CD4-positive, alpha-beta T cell (primary cell): Measurements from ENCODE around the gene ABHD5. TPM values are rescaled to one million over a fixed set of nuclear protein-coding genes. Genes with fewer than 3 reads are reported as not detected.

Experiments
- ATAC-seq: fragments of 200-7000 bp; cut with Tn5 transposase; one replicate; pipeline ENCODE4 v1.10.0; 2022; ENCODE audit warnings: mild to moderate bottlenecking; ENCODE audit not compliant: poor library complexity
- CTCF ChIA-PET: fragments of 350-600 bp; sonication (Branson Sonifier 250); formaldehyde crosslinking; loops from one replicate; lab custom pipeline; 2021; ENCODE audit warnings: antibody characterized with exemption, inconsistent platforms; lab: Charles Lee
- POLR2A ChIA-PET: fragments of 350-600 bp; sonication (Branson Sonifier 250); formaldehyde crosslinking; loops from one replicate; lab custom pipeline; 2021; ENCODE audit warnings: antibody characterized with exemption, inconsistent platforms; lab: Charles Lee
- DNase-seq, 14 experiments: peaks; one replicate each; pipeline ENCODE4 v3.0.0-alpha.2; 2013 to 2020; ENCODE audit warnings: mixed read lengths in 2 of 14
- H3K27ac ChIP-seq, 2 donors: one replicate each; pipeline versions ENCODE4 v1.5.1 to v1.7.0; 2013; ENCODE audit warnings: low read length in 2 of 2, low read depth in 1 of 2, mild to moderate bottlenecking in 1 of 2
- H3K27me3 ChIP-seq, 2 experiments: 1 replicate in 1 of 2; 2 replicates in 1 of 2; pipeline versions ENCODE4 v1.6.1 to v1.7.0; 2013; ENCODE audit warnings: low read length in 2 of 2, control low read depth in 1 of 2, mild to moderate bottlenecking in 1 of 2, moderate library complexity in 1 of 2; ENCODE audit not compliant: insufficient read depth in 2 of 2, control insufficient read depth in 1 of 2
- H3K36me3 ChIP-seq: one replicate; pipeline ENCODE4 v1.6.1; 2013; ENCODE audit warnings: low read length, control low read depth; ENCODE audit not compliant: insufficient read depth
- H3K4me1 ChIP-seq: one replicate; pipeline ENCODE4 v1.6.1; 2013; ENCODE audit warnings: low read length, control low read depth; ENCODE audit not compliant: insufficient read depth
- H3K4me3 ChIP-seq: one replicate; pipeline ENCODE4 v1.5.1; 2013; ENCODE audit warnings: mild to moderate bottlenecking, low read length, moderate library complexity
- H3K9me3 ChIP-seq, 2 experiments: 1 replicate in 1 of 2; 2 replicates in 1 of 2; pipeline versions ENCODE4 v1.6.1 to v1.7.0; 2013; ENCODE audit warnings: low read length in 2 of 2, mild to moderate bottlenecking in 2 of 2, control low read depth in 1 of 2, moderate library complexity in 1 of 2; ENCODE audit not compliant: control insufficient read depth in 1 of 2, insufficient read depth in 1 of 2
- H3K27ac Mint-ChIP-seq: one replicate; pipeline ENCODE4 v1.8.0; 2020; ENCODE audit warnings: mixed read lengths
- H3K27me3 Mint-ChIP-seq: one replicate; pipeline ENCODE4 v1.8.0; 2021; ENCODE audit warnings: mixed read lengths
- H3K36me3 Mint-ChIP-seq: one replicate; pipeline ENCODE4 v1.8.0; 2021; ENCODE audit warnings: low read depth, mixed read lengths
- H3K4me1 Mint-ChIP-seq: one replicate; pipeline ENCODE4 v1.8.0; 2021; ENCODE audit warnings: low read depth, mixed read lengths
- H3K4me3 Mint-ChIP-seq: one replicate; pipeline ENCODE4 v1.8.0; 2020; ENCODE audit warnings: mild to moderate bottlenecking, mixed read lengths
- H3K9me3 Mint-ChIP-seq: one replicate; pipeline ENCODE4 v1.8.0; 2020; ENCODE audit warnings: mixed read lengths
- intact Hi-C, 2 experiments: fragments of 100-400 bp; cut with DNase I in 1 of 2; cut with micrococcal nuclease in 1 of 2; formaldehyde crosslinking; loops; one replicate each; pipeline versions ENCODE4 v1.15.1 to v1.9.0; 2023 to 2025; cut with DNase I, micrococcal nuclease
- total RNA-seq, 174 experiments: library from RNA in 2 of 174; stranded (reverse) in 2 of 174; gene quantifications; one replicate each; pipeline ENCODE4 v1.2.3 and lab custom pipeline; 2021 to 2026
- TF ChIP-seq, protein P1 (sequence below): fragments of 200-600 bp; IDR thresholded peaks from one replicate; pipeline ENCODE4 v1.8.0; 2022; ENCODE audit warnings: antibody characterized with exemption, mild to moderate bottlenecking

ABHD5 gene
- total RNA-seq, 2 experiments from 2014 or later: 6.4 to 9.3 TPM

DNA sequence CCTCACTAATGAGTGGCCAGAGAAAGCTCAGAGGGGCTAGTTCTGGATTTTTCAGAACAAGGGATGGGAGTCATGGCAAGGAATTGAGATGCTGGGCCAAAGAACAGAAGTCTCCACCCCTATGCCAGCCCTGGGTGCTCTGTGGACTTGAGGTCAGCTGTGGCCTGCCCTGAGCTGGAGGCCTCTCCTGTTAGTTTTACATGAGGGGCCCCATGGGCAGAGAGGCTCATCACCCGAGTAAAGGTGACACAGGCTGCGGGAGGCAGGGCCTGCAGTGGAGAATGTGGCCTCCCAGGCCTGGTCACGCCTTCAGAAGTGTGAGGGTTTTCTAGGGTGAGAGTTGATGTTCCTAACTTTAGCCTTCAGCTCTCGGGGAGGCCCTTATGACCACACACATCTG is 44.9 kb downstream of the ABHD5 start:
- TF ChIP-seq, protein P1, sequence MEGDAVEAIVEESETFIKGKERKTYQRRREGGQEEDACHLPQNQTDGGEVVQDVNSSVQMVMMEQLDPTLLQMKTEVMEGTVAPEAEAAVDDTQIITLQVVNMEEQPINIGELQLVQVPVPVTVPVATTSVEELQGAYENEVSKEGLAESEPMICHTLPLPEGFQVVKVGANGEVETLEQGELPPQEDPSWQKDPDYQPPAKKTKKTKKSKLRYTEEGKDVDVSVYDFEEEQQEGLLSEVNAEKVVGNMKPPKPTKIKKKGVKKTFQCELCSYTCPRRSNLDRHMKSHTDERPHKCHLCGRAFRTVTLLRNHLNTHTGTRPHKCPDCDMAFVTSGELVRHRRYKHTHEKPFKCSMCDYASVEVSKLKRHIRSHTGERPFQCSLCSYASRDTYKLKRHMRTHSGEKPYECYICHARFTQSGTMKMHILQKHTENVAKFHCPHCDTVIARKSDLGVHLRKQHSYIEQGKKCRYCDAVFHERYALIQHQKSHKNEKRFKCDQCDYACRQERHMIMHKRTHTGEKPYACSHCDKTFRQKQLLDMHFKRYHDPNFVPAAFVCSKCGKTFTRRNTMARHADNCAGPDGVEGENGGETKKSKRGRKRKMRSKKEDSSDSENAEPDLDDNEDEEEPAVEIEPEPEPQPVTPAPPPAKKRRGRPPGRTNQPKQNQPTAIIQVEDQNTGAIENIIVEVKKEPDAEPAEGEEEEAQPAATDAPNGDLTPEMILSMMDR: no peak
- no peaks in the 10 kb centered on the region for H3K9me3 Mint-ChIP-seq
- H3K27ac Mint-ChIP-seq: no peak overlapping the region
- POLR2A ChIA-PET: no interaction called here
- H3K36me3 Mint-ChIP-seq: no peaks in the 10 kb centered on the region
- H3K36me3 ChIP-seq: no peaks in the 10 kb centered on the region
- CTCF ChIA-PET: no interaction called here
- H3K4me1 ChIP-seq: no peaks in the 10 kb centered on the region
- intact Hi-C loops: no loop called here
- H3K27me3 ChIP-seq: no peaks in the 10 kb centered on the region
- DNase-seq (no peak), ATAC-seq (no peak)
- no peak overlapping the region for H3K4me3 Mint-ChIP-seq
- no peak overlapping the region for H3K27ac ChIP-seq
- H3K9me3 ChIP-seq: no peaks in the 10 kb centered on the region
- H3K4me1 Mint-ChIP-seq: no peaks in the 10 kb centered on the region
- no peak overlapping the region for H3K4me3 ChIP-seq
- no peaks in the 10 kb centered on the region for H3K27me3 Mint-ChIP-seq

GRCh38 chr3:43736558-43737440 is 46.1 kb downstream of the ABHD5 start:
- ChIA-PET CTCF (no interaction called here), POLR2A (no interaction called here)
- H3K27ac ChIP-seq: no peak overlapping the region
- no peak for DNase-seq
- TF ChIP-seq, protein P1: no peak
- Mint-ChIP-seq H3K36me3 (no peaks in the 10 kb centered on the region), H3K4me1 (no peaks in the 10 kb centered on the region), H3K9me3 (no peaks in the 10 kb centered on the region), H3K27me3 (no peaks in the 10 kb centered on the region), H3K4me3 (no peak overlapping the region), H3K27ac (no peak overlapping the region)
- intact Hi-C loops: no loop called here
- H3K36me3 ChIP-seq: no peaks in the 10 kb centered on the region
- no peak overlapping the region for H3K4me3 ChIP-seq
- no peaks in the 10 kb centered on the region for H3K4me1 ChIP-seq
- no peaks in the 10 kb centered on the region for H3K27me3 ChIP-seq
- H3K9me3 ChIP-seq: no peaks in the 10 kb centered on the region
- no peak for ATAC-seq

- Histone ChIP-seq H3K27ac (no peak overlapping the region), H3K9me3 (no peaks in the 10 kb centered on the region), H3K27me3 (no peaks in the 10 kb centered on the region), H3K36me3 (no peaks in the 10 kb centered on the region), H3K4me1 (no peaks in the 10 kb centered on the region), H3K4me3 (no peak overlapping the region)
- Mint-ChIP-seq H3K27me3 (no peaks in the 10 kb centered on the region), H3K4me3 (no peak overlapping the region), H3K27ac (no peak overlapping the region), H3K4me1 (no peaks in the 10 kb centered on the region), H3K9me3 (no peaks in the 10 kb centered on the region), H3K36me3 (no peaks in the 10 kb centered on the region)
- ChIA-PET CTCF (no interaction called here), POLR2A (no interaction called here)
- intact Hi-C loops: no loop called here
- TF ChIP-seq, protein P1: no peak
- DNase-seq: no peak
- no peak for ATAC-seq
These were observed 47.6 kb downstream of the ABHD5 start for GRCh38 chr3:43738305-43738704.
